Ramos (cell line): ENCODE measurements around the gene SUN5.

Source experiments
- in situ Hi-C: fragments of 300-500 bp; cut with MboI; formaldehyde crosslinking; loops from one replicate; pipeline ENCODE4 v1.14.3; 2022; ENCODE audit warnings: low sequenced_read_pairs; ENCODE audit not compliant: unreplicated experiment

Gene SUN5

DNA sequence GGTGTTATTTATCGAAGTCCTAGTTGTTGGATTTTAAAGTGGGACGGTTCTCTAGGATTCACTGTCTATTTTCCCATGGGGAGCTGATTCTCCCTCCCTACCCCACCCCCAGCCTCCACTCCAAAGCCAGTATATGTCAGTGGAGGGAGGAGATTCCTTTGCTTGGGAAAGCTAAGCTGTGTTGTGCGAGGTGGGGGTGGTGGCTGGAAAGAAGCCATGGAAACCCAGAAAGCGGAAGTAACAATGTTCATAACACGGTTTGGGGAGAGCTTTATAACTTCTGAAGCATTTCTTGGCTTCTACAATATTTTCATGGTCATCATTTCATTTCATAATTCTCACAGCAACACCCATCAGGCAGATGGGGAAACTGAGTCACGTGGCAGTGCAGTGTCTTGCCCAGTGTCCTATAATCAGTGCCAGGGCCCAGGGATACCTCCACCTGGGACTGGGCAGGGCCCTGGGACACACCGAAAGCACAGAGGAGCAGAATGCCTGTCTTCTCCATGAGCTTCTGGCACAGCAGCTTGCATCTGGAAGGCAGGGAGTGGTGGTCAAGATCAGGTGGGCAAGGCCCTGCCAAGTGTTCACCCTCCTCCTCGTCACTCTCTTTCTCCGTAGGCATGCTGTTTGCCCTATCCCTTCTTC is 4.5 kb downstream of the SUN5 start:
- in situ Hi-C loops = no loop called here

DNA sequence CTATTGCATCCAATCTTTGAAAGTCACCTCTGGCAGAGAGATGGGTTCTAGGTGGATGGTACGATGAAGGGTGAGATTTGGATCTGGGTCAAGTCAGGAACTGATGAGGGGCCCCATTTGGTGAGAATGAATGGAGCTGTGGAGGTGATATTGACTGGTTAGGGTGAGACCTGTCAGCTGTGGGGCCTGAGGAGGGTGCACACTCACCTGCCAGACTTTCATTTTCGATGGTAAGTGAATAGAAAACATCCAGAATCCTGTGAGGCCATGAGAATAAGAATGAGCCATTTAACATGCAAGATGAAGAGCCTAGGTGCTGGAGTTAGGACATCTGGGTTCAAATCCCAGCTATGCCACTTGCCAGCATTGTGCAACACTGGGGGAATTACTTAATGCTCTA is 6.8 kb downstream of the SUN5 start:
- in situ Hi-C loops = no loop called here

GRCh38 chr20:32995802-32996201 is 8.4 kb downstream of the SUN5 start:
- in situ Hi-C loops = no loop called here

GRCh38 chr20:32993496-32994050 is 10.7 kb downstream of the SUN5 start:
- in situ Hi-C loops = no loop called here

- in situ Hi-C loops = no loop called here
These were observed 12.2 kb downstream of the SUN5 start for GRCh38 chr20:32991792-32992641.

DNA sequence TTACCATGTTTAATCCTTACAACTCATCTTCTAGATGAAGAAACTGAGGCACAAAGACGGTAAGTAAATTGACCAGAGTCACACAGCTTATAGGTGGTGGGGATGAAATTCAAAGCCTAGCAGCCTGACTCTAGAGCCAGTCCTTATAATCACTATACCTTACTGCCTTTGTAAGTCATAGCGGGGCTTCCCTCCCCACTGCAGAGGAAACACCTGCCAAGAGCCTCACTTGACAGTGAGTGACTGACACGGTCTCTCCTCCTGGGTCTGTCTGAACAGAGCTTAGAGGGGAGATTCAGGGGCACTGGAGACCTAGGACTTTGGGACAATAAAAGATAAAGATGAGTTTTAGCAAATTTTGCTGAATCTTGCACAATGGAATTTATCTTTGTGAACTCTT is 12.8 kb downstream of the SUN5 start:
- in situ Hi-C loops = no loop called here

DNA sequence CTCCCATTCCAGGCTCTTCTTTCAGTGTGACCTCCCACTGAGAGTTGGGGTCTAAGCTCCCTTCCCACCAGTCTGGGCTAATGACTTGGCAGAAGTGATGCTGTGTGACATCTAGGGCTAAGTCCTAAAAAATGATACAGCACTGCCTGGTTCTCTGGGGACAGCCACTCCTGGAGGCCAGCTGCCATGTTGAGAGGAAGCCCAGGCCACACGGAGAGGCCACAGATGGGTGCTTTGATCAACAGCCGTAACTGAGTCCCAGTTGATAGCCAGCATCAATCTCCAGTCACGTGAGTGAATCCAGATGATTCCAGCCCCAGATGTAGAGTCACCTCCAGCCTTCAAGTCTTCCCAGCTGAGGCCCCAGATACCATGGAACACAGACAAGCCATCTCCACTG is 13.8 kb downstream of the SUN5 start:
- in situ Hi-C loops = no loop called here

DNA sequence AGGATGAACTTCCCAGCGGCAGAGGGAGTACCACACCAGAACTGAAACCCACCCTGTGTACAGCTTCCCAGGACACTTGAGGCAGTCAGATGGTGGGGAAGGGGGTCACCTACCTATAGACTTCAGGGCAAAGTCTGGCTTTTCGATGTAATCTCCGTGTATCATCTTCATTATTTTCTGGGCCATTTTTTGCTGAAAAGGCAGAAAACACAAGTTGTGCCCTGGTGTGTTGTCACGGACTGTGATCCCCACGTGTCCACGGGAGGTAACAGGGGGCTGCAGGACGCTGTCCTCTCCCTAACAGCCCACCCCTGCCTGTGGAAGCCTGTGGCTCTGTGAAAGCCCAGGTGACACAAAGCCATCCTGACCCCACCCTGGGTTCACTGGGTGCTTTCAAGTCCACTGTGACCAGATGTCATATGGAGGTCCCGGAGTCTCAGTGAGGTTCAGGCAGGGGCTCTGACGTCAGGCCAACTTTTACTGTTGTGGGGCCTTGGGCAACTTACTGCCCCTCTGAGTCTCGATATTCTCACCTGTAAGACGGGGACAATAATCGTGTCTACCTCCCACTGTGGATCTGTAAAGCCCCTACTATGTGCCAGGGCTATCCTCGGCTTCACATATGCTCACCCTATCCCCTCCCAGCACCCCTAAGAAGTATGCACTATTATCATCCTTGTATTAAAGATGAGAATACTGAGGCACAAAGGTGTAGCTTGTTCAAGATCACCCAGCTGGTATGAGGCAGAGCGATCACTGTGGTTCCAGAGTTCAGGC is 14.5 kb downstream of the SUN5 start:
- in situ Hi-C loops = no loop called here

GRCh38 chr20:32988008-32988407 is 16.2 kb downstream of the SUN5 start:
- in situ Hi-C loops = no loop called here

- in situ Hi-C loops = no loop called here
These were observed 17.0 kb downstream of the SUN5 start for GRCh38 chr20:32987044-32987825.

DNA sequence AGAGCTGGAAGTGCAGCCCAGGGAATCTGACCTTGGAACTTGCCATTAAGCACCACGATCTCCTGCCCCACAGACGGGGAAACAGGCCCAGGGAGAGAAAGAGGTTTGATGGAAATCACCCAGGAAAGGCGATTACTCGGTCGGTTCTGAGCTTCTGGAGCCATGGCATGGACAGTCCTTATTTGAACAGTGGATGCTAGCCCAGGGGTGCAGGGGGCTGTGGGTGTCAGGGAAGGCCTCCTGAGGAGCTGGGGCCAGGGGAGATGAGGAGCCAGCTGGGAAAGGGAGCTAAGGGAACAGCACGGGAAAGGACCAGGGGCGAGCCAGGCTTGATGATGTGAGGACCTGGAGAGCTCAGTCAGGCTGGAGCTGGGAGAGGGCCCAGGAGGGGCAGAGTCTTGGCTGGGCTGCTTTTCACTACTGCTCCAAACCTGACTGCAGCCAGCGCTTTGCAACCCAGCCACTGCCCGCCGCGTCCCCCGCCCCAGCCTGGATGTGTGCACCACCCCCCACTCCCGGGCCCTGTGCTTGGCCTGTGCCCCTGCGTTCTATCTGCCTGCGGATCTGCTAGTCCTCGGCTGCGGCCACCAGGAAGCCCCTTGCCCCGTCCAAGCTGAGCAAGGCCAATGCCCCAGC is 17.8 kb downstream of the SUN5 start:
- in situ Hi-C loops = no loop called here

DNA sequence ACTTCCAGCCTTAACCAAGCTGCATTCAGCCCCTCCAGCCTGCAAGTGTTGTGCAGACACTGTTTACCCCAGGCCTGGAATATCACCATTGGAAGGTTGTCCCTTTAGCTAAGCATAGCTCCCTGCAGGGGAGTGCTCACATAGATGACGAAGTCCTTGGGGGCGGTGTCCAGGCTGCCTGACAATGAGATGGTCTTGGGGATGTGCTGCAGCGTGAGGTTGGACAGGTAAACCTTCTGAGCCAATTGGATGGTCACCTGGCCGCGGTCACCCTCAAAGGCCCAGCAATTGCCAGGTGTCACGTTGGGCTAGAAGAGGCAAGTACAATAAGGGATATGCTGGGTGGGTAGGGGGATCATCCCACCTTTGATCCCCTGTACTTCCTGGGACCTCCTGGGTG is 18.6 kb downstream of the SUN5 start:
- in situ Hi-C loops = no loop called here

DNA sequence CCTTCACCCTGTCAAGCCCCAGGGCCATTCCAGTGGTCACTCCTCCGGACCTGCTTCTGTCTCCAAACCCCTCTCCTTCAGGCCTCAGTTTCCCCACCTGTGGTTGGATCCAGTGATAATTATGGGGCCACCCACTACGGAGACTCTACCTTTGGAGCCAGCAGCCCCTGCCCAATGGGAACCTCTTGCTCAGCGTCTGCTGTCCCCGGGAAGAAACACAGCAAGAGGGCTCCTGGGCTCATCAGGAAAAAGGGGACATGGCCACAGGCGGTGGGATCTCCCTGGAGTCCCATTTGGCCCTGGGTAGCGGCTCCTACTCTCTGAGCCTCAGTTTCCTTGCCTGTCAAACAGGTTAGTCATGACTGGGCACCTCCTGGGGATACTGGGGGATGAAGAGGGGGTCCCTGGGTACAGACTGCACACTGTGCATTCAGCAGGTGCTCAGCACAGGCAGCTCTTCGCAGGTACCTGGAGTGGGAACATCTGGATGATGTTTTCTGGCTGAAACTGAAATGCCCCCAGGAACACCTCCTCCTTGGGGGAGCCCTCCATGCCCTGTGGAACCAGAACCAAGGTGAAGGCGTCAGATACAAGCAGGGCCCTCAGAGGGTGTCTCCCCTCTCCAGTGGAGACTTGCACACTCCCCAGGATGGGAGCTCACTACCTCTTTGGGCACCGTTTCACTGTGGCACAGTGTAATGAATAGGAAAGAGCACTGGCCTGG is 19.4 kb downstream of the SUN5 start:
- in situ Hi-C loops = no loop called here

DNA sequence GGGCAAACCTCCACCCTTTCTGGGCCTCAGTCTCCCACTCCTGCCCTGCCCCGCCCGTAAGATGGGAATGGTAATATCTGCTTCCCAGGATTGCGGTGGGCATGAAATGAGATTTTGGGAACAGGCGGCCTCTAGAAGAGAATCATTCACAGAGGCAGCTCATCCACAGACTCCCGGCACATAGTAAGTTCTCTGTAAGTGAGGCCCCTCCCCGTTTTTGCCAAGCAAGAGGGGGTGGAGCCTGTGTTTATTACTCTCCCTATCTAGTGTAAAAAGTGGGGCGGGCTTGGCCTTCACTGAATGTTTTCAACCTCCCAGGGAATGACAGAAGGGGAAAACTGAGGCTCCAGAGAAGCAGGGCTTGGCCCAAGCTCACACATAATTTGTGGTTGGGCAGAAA is 20.0 kb downstream of the SUN5 start:
- in situ Hi-C loops = no loop called here

DNA sequence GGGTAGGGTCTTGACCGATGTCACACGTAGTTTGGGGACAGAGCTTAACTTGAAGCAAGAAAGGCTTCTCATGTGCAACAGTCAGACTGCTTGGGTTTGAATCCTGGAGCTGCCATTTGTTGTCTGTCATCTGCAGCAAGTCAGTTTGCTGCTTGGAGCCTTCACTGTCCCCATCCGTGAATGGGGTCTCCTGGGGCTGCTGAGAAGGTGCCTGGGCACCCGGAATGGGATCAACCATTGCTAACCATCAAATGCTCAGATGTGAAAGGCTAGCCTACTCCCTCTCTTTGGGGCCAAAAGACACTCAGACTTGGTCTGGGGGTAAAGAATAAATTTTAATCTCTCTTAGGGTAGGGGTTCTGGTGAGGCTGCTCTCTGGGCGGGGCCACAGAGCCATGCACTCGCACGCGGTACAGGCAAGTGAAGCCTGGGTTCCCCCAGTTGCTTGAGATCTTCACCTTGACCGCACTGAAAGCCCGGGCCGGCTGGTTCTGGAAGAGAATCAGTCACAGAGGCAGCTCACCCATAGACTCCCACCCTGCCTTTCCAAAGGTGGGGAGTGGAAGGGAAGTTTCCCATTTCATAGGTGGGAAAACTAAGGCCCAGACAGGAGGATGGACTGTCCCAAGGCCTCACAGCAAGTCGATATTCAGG is 20.6 kb downstream of the SUN5 start:
- in situ Hi-C loops = no loop called here

- in situ Hi-C loops = no loop called here
These were observed 21.4 kb downstream of the SUN5 start for GRCh38 chr20:32982617-32983458.

- in situ Hi-C loops = no loop called here
These were observed 23.2 kb downstream of the SUN5 start for GRCh38 chr20:32980990-32981389.
